ENCODE measurements around the gene PTPRM.

PTPRM gene

DNA sequence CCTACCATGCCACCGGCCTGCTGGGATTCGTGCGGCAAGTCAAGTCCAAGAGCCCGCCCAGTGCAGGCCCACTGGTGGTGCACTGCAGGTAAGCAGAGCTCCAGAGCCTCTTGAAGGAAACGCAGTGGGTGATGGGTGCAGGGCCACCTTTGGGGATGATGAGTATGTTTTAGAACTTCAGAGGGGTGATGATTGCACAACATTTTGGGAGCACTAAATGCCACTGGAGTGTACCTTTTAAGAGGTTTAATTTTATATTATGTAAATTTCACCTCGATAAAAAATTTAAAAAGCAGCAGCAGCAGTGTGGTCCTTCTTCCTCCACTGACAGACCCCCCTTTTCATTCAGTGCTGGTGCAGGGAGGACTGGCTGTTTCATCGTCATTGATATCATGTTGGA, 809.0 kb downstream of the PTPRM start:
- DNase-seq = no peak

DNA sequence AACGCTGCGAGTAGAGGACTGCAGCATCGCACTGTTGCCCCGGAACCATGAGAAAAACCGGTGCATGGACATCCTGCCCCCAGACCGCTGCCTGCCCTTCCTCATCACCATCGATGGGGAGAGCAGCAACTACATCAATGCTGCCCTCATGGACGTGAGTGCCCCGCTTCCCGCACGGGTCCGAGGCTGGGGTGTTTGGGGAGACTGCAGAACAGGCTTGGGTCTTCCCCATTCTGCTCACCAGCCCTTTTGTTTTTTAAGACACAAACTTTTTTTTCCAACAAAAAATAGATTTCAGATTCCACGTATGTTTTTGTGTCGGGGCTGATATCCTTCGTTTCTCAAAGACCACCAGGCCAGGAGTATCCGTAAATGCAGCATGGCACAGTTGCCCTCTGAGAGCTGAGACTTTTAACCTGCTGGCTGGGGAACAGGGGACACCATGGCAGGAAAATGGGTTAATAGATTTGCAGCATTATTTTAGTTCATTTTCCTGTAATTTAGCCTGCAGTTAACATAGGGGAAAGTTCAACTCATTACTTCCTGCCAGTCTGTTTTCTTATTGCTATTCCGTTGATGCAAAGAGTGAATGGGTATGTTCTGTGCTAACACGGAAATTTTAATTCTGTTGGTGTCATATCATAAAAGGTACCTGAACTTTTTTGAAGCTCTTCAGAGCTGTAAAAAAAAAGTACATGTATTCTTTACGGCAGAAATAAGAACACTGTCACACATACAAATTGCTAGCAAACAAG, 812.2 kb downstream of the PTPRM start:
- DNase-seq = no peak

DNA sequence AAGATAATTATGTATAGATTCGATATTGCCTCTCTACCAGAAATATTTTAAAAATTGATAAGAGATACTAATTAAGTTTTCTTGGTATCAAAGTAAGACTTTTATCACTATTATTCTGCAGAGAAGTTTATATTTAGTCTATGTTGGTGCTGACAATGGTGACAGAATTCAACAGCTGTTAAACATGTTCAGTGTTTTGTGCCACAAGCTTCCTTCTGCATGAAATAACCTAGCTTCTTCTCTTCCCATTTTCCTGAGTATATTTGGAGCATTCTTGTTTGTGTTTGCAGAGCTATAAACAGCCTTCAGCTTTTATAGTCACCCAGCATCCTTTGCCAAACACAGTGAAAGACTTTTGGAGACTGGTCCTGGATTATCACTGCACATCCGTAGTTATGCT, 812.9 kb downstream of the PTPRM start:
- DNase-seq = no peak

DNA sequence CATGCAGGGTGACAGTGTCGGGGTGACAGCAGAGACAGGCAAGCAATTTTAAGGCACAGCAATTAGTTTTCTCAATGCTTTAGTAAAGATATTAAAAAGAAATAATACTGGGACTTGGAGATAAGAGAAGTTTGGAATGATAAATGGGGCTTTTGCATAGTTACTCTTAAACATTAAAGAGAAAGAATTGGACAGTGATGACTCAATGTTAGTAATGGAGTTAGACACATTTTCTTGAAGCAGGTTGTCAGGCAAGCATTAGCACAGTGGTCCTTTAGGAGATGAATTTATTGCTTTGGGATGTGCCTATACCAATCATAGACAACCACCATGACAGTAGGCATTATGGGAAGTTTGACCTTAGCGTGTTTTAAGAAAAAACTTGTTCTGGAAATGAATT, 813.8 kb downstream of the PTPRM start:
- DNase-seq = no peak

DNA sequence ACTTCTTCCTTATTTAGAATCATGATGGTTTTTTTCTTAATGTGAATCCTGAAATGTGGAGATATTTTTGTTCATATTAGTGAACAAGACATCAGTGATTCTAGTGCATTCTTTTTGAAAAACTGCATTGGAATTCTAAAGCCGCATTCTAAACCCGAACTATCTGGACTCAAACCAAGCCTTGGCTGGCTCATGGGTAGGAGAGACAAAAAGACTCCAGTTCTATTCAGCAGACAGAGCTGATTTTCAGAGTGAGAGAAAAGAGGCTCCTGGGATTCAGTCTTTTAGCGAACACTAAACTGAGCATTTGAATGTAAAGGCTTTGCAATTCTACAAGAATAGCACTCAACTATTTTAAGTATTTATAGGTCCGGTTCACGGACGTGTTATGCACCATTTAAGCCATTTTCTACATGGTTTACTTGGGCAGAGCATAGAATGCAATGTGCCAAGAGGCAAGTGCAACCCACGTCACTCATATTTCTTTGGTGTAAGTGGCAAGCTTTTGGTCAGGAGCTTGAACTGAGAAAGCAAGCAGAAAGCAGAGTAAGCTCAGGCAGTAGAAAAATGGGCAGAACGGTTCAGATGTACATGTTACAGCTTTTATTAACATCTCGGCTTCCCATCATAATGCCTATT, 814.8 kb downstream of the PTPRM start:
- no peak for DNase-seq

DNA sequence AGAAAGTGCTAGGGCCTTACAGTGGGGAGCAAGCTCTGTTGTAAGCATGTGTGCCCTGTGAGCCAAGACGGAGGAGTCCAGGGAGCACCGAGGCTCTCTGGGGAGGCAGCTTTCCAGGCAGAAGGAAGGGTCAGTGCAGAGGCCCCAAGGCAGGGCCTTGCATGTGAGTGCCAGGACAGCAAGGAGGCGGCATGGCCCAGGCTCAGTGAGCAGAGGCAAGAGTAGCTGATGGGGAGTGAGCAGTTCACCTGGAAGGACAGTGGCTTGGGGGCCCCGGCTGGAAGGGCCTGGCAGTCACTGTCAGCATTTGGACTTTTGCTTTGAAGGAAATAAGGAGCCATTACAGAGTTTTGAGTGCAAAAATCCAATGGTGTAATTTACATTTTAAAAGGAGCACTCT, 818.3 kb downstream of the PTPRM start:
- no peak for DNase-seq

DNA sequence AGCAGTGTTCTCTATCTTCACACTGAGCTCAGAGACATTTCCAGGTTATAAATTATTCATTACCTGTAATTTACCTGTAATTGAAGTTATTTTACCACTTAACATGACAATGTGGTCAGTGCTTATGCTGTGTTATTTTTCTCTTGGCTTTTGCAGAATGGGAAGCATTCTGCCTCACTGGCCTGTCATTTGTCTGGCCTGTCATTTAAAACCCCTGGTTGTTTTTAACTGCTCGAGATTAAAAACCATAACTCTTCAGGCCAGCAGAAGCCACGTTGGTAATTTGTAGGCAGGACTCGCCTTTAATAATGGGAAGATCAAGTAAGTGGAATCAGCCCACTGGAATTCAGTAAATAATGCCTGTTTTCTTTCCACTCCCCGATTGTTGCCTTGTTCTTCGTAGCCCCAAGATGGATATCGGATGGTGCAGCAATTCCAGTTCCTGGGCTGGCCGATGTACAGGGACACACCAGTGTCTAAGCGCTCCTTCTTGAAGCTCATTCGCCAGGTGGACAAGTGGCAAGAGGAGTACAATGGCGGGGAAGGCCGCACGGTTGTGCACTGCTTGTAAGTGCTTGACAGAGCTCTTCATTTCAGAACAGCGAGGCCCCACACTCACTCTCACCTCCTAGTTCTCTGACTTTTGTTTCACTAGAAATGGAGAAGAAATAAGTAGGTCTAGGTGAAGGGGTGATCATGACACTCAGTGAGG, 819.7 kb downstream of the PTPRM start:
- no peak for DNase-seq

DNA sequence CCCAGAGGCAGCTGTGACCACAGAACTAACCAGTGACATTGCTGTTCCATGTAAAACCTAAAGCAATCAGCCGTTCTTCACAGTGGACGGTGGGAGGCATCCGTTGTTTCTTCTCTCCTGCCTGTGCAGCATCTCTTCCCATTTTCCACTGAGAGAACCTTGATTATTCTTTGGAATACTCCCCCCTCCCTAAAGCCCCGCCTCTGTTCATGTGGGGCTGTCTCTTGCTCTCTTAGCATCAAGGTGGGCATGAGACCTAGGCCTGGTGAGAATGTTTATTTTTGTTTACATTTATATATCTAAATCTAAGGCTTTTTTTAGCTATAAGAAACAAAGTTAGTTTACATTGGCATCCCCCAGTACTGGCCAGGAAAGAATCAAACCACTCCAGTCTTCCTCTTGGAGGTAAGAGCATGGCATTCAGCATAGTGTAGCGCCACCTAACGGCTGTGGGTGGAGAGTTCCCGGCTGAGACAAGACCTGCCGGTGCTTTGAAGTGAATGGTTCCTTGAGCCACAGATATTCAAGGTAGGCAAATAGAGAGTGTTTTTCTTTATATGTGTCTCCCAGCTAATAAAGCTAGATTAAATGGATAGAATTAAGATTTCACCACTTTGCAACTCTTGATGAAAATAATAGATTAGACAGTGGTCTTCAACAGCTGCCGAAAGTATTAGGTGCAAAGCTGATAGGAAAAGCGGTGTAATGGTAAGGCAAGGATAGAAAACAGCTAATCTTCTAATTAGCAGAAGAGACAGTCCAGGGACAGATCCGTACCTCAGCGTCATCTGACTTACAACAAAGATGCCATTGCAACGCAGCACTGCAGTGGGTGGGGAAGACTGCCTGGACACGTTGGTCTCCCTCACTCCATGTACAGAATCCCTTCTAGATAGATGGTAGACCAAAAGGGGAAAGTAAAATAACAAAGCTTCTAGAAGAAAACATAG, 822.5 kb downstream of the PTPRM start:
- DNase-seq = no peak

DNA sequence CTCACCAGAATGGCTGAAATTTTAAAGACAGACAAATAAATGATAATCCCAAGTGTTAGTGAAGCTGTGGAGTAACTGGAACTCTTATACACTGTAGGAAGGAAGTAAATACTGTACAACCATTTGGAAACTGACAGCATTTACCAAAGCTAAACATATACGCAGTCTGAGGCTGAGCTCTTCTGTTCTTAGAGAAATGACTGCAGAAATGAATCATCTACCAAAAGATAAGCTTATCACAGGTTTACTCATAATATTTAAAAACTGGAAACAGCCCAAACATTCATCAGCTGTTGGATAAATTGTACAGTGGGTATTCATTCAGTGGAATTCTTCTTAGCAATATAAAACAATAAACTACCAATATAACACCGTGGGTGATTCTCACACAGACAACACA, 824.0 kb downstream of the PTPRM start:
- DNase-seq = no peak

DNA sequence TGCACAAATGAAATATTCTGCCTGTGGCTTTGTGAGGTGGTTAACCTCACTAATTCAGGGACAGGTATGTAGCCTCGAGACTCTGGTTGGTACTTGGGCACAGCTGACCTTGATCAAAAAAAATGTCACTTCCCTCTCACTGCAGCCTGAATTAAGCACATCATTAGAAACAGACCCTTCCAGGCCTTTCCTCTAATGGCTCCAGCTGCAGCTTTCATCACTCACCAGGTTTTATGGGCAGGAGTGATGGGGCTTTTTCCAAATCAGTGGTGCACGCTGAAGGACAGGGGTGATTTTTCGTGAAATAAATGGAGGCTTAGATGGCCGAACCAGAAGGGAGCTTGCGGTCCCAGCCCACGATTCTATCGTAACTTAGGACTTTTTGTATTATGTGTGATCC, 829.1 kb downstream of the PTPRM start:
- DNase-seq = no peak

DNA sequence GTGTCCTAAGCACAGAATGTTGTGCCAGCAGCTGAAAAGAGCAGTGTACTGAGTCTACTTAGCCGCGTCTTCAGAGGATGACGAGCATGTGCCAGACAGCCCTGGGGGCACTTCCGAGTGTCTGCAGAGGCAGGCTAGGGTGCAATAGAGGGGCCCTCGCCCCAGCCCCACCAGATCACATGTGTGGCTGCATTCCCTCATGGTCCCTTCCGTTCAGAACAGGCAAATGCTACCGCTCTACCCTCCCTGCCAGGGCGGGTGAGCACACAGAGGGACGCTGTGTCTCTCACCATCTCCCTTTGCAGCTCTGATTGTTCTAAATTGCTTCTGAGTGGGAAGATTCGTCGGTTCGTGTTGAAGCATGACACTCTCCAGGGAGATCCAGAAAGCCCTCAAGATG, 829.9 kb downstream of the PTPRM start:
- DNase-seq = no peak

DNA sequence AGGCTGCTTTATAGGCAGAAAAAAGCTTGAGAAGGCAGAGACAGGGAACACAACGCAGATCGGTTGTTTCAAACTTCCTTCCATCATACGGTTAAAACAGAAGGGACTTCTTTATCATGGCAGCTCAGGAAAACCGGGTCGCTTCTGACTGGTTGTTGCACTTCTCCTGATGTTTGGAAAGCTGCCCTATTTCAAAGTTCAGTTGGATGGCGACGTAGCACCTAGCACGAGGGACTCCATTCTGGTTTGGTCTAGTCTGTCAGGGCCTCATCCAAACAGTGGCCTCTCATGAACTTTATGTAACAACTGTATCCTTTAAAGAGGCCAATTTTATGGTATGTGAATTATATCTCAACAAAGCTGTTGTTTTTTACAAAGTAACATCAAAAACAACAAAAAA, 832.0 kb downstream of the PTPRM start:
- DNase-seq = no peak

DNA sequence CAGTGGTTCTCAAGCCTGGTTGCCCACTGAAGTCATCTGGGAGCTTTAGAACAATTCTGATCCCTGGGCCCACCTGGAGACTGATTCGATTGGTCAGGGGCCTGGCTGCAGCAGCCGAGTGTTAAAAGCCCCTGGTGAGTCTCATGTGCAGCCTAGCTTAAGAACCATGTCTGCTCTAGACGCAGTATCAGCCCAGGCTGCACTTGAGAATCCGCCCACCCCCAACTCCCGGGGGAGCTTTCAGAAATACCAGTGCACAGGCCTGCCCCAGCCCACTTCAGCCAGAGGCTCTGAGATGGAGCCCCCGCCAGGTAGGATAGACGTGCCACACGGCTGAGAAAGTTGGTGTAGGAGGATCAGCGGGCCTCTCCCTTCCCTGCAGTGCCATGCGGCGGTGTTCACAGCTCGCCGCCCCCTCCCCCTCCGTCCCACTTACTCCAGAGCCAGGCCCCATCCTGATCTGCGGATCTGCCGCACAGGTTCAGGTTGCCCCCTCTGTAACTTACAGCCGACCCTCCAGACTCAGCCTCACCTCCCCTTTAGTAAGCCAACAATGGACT, 833.2 kb downstream of the PTPRM start:
- DNase-seq = no peak

DNA sequence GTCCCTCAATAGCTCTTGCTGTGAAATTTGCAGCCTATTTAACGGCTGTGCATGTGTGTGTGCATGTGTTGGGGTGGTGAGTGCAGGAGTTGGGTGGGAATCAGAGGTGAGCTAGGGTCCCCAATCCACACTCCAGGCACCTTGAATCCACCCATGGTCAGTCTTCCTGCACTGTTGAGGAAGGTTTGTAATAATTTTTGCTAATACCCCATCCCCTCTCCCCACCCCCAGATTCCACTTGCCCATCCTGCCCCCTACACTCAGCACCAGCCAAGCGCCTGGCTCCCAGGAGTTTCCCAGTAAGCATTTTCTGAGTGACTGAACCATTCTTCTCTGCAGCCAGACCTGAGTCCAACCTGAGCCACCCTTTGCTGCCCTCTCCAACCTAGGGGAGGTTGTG, 833.7 kb downstream of the PTPRM start:
- no peak for DNase-seq

DNA sequence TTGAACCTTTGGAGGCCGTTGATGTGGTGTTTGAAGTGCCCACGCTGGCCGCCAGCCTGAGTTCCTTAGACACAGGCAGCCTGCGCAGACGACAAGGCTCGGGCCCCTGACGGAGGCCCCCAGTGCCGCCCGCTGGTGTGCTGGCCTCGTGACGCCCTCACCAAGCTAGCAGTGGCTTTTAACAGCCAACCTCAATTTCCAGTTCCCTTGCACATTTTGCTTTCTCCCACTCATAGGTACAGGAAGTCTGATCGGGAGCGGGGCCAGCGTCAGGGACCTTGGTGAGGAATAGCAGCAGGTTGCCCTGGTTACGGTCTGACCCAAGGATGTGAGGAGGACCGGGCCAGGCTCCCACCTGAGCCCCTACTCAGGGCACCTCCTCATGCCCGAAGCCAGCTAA, 834.5 kb downstream of the PTPRM start:
- no peak for DNase-seq

DNA sequence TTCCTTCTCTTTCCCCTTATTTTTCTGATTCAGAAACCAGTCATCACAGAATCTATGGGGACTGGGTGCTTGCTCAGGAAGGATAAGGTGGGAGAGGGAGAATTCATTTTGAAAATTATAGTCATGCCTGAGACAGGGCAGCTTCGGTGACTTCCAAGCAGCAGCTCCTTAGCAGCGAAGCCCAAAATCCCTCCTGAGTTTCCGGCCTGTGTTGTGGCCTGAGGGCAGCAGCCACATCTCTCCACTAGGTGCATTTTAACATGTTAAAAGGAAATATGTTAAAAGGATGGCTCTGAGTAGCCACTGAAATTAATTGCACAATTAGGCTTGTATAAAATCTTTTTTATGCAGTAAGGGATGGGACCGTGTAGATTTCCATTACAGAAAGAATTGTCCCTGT, 835.1 kb downstream of the PTPRM start:
- DNase-seq = no peak

DNA sequence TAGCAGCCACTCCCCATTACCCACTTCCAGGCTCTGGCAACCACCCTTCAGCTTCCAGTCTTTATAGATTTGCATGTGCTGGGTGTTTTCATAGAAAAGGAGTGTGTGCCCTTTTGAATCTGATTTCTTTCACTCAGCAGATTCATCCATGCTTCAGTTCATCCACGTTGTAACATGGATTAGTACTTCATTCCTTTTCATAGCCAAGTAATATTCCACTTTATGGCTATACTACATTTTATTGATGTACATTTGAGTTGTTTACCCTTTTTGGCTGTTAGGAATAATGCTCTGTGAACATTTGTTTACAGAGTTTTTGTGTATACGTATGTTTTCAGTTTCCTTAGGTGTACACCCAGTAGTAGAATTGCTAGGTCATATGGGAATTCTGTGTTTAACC, 836.6 kb downstream of the PTPRM start:
- no peak for DNase-seq

DNA sequence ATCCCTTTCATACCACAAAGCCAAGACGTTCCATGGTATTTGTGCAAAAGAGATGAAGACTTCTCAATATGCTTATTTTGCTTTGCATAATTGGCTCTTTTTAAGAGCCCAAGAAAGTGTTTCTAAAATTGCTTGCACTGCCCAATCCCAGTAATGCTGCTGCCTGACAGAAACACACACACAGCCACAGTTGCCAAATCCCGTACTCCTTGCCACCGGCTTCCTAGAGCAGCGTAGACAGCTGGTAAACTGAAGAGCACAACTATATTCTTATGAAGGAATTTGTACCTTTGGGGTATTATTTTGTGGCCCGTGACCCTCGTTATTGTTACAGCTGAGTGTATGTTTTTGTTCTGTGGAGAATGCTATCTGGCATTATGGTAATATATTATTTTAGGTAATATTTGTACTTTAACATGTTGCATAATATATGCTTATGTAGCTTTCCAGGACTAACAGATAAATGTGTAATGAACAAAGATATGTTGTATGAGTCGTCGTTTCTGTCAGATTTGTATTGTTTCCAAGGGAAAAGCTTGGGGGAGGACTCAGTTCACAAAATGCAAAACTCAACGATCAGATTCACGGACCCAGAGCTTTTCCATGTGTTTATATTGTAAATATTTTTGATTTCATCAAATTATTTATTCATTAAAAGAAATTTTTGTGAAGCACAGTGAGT, 839.2 kb downstream of the PTPRM start:
- no peak for DNase-seq

DNA sequence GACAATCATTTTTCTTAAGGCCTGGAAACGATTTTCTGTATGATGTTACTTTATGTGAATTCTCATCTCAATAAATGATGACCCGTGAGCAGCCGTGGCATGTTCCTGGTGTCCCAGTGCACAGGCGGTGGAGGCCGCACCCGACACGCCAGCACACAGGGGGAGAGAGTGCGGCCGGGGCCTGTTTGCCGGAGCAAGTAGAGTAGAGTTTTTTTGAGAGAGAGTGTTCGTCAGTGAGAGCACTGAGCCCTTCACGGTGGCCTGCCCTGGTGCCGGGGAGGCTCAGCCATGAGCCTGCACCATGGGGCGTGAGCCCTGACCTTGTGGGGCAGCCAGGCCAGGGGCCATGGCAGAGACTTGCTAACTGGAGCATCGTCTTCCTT, 839.7 kb downstream of the PTPRM start:
- DNase-seq = no peak

DNA sequence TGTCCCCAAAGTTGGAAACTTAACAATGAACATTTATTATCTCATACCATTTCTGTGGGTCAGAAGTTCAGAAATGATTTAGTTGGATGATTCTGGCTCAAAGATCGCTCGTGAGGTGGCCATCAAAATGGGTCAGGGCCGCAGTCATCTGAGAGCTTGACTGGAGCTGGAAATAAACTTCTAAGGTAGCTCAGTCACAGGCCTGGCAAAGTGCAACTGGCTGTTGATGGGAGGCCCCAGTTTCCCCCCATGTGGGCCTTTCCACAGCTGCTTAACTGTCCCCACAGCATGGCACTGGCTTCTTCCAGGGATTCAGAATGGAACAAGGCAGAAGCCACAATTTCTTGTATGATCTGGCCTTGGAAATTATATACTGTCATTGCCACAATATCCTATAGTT, 842.0 kb downstream of the PTPRM start:
- no peak for DNase-seq

DNA sequence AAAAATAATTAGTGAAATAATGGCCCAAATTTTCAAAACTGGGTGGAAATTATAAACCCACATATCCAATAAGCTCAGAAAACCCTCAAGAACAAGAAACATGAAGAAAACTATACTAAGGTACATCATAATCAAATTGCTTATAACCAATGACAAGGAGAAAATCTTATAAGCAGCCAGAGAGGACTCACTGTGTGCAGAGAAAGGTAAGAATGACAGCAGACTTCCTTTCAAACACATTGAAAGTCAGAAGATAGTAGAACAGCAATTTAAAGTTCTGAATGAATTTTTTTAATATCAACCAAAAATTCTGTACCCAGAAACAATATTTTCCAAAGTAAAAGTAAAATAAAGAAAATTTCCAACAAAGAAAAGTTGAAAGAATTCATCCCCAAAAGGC, 844.4 kb downstream of the PTPRM start:
- DNase-seq = no peak

DNA sequence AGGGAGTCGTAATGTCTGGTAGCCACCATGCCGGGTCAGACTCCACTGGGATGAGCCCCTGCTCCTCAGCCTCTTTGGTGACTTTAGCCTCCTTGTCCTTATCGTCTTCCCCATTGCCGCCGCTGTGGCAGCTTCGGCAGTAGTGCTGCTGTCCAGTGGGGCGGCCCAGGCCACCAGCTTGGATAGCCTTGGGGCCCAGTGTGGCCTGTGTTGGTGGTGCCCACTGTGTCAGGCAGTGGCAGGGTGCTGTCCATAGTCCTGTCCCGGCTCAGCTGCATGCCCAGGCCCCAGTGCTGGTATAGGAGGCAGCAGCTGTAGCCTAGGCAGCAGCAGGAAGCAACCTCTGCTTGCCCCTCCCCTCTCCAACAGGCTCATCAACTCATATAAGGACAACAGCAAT, 845.0 kb downstream of the PTPRM start:
- DNase-seq = no peak
